ENCODE data around the gene MCC. TPM values are rescaled to one million over a fixed set of nuclear protein-coding genes. Genes with fewer than 3 reads are reported as not detected.

Gene MCC
- total RNA-seq, 3 donors from 2014 or later: 24.3 to 46.5 (median 29.4) TPM

DNA sequence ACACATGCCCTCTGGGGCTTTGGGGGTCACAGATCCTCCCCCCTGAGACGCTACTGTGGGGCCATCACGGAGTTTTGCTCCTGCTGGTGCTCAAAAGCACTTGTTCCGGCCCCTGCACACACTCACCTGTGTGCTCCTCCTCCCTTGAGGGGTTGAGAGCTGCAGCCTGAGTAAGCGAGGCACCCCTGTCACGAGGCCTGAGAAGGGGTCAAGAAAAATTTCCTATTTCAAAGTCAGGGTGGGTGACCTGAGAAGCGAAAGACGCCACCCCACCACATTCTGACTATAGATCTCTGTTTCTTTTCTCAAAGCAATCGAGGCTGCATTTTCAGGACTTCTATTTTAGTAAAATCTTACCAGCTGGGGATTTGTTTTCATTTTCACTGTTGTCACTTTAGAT is 373.2 kb downstream of the MCC start:
- Histone ChIP-seq H3K4me1 (no peaks in the 10 kb centered on the region), H3K27ac (no peak overlapping the region), H3K36me3 (no peaks in the 10 kb centered on the region), H3K9me3 (no peaks in the 10 kb centered on the region), H3K4me3 (no peak overlapping the region), H3K27me3 (no peaks in the 10 kb centered on the region)
- DNase-seq (ENCODE audit: low spot score in 2 of 2): no peak
- no peak for TF ChIP-seq CTCF (IDR thresholded peaks at IDR 0.05)
- TF ChIP-seq POLR2A (IDR thresholded peaks at IDR 0.05): no peak
- no peak for TF ChIP-seq POLR2AphosphoS5 (IDR thresholded peaks at IDR 0.05)
- intact Hi-C loops (cut with DNase I; ENCODE audit: low total_unique reads): no loop called here

DNA sequence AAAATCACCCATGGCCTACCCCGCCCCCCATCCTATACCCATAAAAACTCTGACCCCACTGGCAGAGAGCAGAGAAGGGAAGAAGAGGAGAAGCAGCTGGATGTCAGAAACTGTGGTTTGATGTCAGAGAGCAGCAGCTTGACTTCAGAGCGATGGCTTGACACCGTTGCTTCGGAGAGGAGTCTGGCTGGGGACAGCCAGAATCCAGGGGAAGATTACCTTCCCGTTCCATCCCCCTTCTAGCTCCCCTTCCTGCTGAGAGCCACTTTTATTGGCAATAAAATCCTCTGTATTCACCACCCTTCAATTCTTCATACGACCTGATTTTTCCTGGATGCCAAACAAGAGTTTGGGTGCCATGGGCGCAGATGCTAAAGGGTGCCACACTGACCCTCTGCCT is 373.7 kb downstream of the MCC start:
- H3K27me3 ChIP-seq: no peaks in the 10 kb centered on the region
- DNase-seq (ENCODE audit: low spot score in 2 of 2): no peak
- no peak for TF ChIP-seq POLR2A (IDR thresholded peaks at IDR 0.05)
- no peak for TF ChIP-seq POLR2AphosphoS5 (IDR thresholded peaks at IDR 0.05)
- no peak for TF ChIP-seq CTCF (IDR thresholded peaks at IDR 0.05)

GRCh38 chr5:113112435-113112834 is 375.8 kb downstream of the MCC start:
- Histone ChIP-seq H3K27ac (no peak overlapping the region), H3K9me3 (no peaks in the 10 kb centered on the region), H3K4me1 (no peaks in the 10 kb centered on the region), H3K27me3 (no peaks in the 10 kb centered on the region), H3K36me3 (no peaks in the 10 kb centered on the region), H3K4me3 (no peak overlapping the region)
- DNase-seq (ENCODE audit: low spot score in 2 of 2): no peak
- TF ChIP-seq POLR2A (IDR thresholded peaks at IDR 0.05) (no peak), CTCF (IDR thresholded peaks at IDR 0.05) (no peak), POLR2AphosphoS5 (IDR thresholded peaks at IDR 0.05) (no peak)
- intact Hi-C loops (cut with DNase I; ENCODE audit: low total_unique reads): no loop called here

More for the DNA sequence above, 373.7 kb downstream of the MCC start:
- Histone ChIP-seq H3K27ac (no peak overlapping the region), H3K36me3 (no peaks in the 10 kb centered on the region), H3K9me3 (no peaks in the 10 kb centered on the region), H3K4me1 (no peaks in the 10 kb centered on the region), H3K4me3 (no peak overlapping the region)
- intact Hi-C loops (cut with DNase I; ENCODE audit: low total_unique reads): no loop called here

GRCh38 chr5:113110117-113110516 is 378.1 kb downstream of the MCC start:
- no peaks in the 10 kb centered on the region for H3K9me3 ChIP-seq
- H3K27me3 ChIP-seq: no peaks in the 10 kb centered on the region
- no peak overlapping the region for H3K4me3 ChIP-seq
- intact Hi-C loops (cut with DNase I; ENCODE audit: low total_unique reads): no loop called here
- no peak for TF ChIP-seq POLR2AphosphoS5 (IDR thresholded peaks at IDR 0.05)
- TF ChIP-seq POLR2A (IDR thresholded peaks at IDR 0.05): no peak
- no peak for TF ChIP-seq CTCF (IDR thresholded peaks at IDR 0.05)
- DNase-seq (ENCODE audit: low spot score in 2 of 2): no peak
- H3K27ac ChIP-seq: no peak overlapping the region
- H3K4me1 ChIP-seq: no peaks in the 10 kb centered on the region
- no peaks in the 10 kb centered on the region for H3K36me3 ChIP-seq

GRCh38 chr5:113109344-113109743 is 378.9 kb downstream of the MCC start:
- no peaks in the 10 kb centered on the region for H3K36me3 ChIP-seq
- DNase-seq (ENCODE audit: low spot score in 2 of 2): no peak
- no peak overlapping the region for H3K4me3 ChIP-seq
- no peaks in the 10 kb centered on the region for H3K27me3 ChIP-seq
- no peak for TF ChIP-seq CTCF (IDR thresholded peaks at IDR 0.05)
- no peak for TF ChIP-seq POLR2A (IDR thresholded peaks at IDR 0.05)
- TF ChIP-seq POLR2AphosphoS5 (IDR thresholded peaks at IDR 0.05): no peak
- H3K9me3 ChIP-seq: no peaks in the 10 kb centered on the region
- no peaks in the 10 kb centered on the region for H3K4me1 ChIP-seq
- intact Hi-C loops (cut with DNase I; ENCODE audit: low total_unique reads): no loop called here
- H3K27ac ChIP-seq: no peak overlapping the region

Measured in breast epithelium (tissue), 4 donors.